Endodermal cell (in vitro differentiated cells): ENCODE results near the gene CCNI. TPM values are rescaled to one million over a fixed set of nuclear protein-coding genes. Genes with fewer than 3 reads are reported as not detected.

Experiments
- DNase-seq: peaks from one replicate; pipeline ENCODE4 v3.0.0-alpha.2; 2017
- H3K27ac ChIP-seq: 2 replicates; pipeline ENCODE4 v1.5.1; 2013; ENCODE audit warnings: mild to moderate bottlenecking, low read depth, low read length, moderate library complexity
- H3K27me3 ChIP-seq: 2 replicates; pipeline ENCODE4 v1.6.1; 2013; ENCODE audit warnings: mild to moderate bottlenecking, low read length, moderate library complexity; ENCODE audit not compliant: insufficient read depth, control insufficient read depth, poor library complexity, severe bottlenecking
- H3K36me3 ChIP-seq: 2 replicates; pipeline ENCODE4 v1.7.0; 2013; ENCODE audit warnings: mild to moderate bottlenecking, low read length, moderate library complexity; ENCODE audit not compliant: control insufficient read depth, insufficient read depth
- H3K4me1 ChIP-seq: one replicate; pipeline ENCODE4 v1.7.0; 2013; ENCODE audit warnings: low read length; ENCODE audit not compliant: control insufficient read depth, insufficient read depth
- H3K4me3 ChIP-seq: 2 replicates; pipeline ENCODE4 v1.5.1; 2013; ENCODE audit warnings: mild to moderate bottlenecking, low read length, moderate library complexity
- H3K9ac ChIP-seq: 2 replicates; pipeline ENCODE4 v1.6.1; 2013; ENCODE audit warnings: mild to moderate bottlenecking, low read length, moderate library complexity; ENCODE audit not compliant: poor library complexity, severe bottlenecking; ENCODE audit errors: extremely low read depth
- H3K9me3 ChIP-seq: 2 replicates; pipeline ENCODE4 v1.6.1; 2013; ENCODE audit warnings: mild to moderate bottlenecking, low read length, moderate library complexity; ENCODE audit not compliant: control insufficient read depth
- H3K27ac Mint-ChIP-seq: 2 replicates; pipeline ENCODE4 v1.8.0; 2020; ENCODE audit warnings: mixed read lengths
- H3K27me3 Mint-ChIP-seq: 2 replicates; pipeline ENCODE4 v1.8.0; 2021; ENCODE audit warnings: mild to moderate bottlenecking, mixed read lengths; ENCODE audit not compliant: insufficient read depth
- H3K36me3 Mint-ChIP-seq: 2 replicates; pipeline ENCODE4 v1.8.0; 2020; ENCODE audit warnings: low read depth, mixed read lengths
- H3K4me1 Mint-ChIP-seq: 2 replicates; pipeline ENCODE4 v1.8.0; 2020; ENCODE audit warnings: mixed read lengths
- H3K4me3 Mint-ChIP-seq: 2 replicates; pipeline ENCODE4 v1.8.0; 2020; ENCODE audit warnings: mild to moderate bottlenecking, moderate library complexity, mixed read lengths
- H3K9me3 Mint-ChIP-seq: 2 replicates; pipeline ENCODE4 v1.8.0; 2020; ENCODE audit warnings: mild to moderate bottlenecking, mixed read lengths
- WGBS, 2 experiments: methylation state at CpG; one replicate each; pipeline versions ENCODE4 v1.1.5 to v1.1.7; 2013; ENCODE audit warnings: missing lambda C conversion rate in 2 of 2, mixed read lengths in 1 of 2; ENCODE audit not compliant: insufficient coverage in 1 of 2, insufficient read length in 1 of 2; 5-methylcytosine and 5-hydroxymethylcytosine counted together
- total RNA-seq, 2 donors: library from RNA; stranded (reverse); fragmentation: NEBNext Ultra II Directional in 1 of 2; extraction: Animal tissue kit (Norgen Biotek cat#: 25700) in 1 of 2; gene quantifications; 2 replicates in 1 of 2; 3 replicates in 1 of 2; pipeline ENCODE4 v1.2.1, GENCODE V29; 2021
- TF ChIP-seq, protein P1 (sequence below): fragments of 200-600 bp; sonication (generic); conservative IDR thresholded peaks from 2 replicates; pipeline ENCODE4 v1.5.0; 2021; ENCODE audit warnings: antibody characterized with exemption, mild to moderate bottlenecking

Gene CCNI
- total RNA-seq, 2 donors from 2014 or later: 283 to 302 TPM

DNA sequence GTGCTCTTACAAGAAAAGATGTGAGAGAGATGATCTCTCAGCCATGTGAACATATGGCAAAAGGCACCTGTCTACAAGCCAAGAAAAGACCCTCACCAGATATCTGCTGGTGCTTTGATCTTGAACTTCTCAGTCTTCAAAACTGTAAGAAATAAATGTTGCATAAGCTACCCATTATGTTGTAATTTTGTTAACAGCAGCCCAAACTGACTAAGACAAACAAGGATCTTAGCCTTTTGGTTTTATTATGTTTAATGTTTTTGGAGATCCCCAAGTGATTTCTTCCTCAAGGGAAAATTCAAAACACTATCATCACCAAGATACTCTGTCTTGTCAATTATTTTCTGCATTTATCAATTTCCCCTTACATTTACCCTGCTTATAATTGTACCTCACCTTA, 21.8 kb upstream of the CCNI start:
- H3K4me3 Mint-ChIP-seq: no peak overlapping the region
- no peaks in the 10 kb centered on the region for H3K9me3 Mint-ChIP-seq
- no peaks in the 10 kb centered on the region for H3K27me3 Mint-ChIP-seq
- H3K4me1 ChIP-seq: peaks cover 5% of the 10 kb centered on the region
- no peaks in the 10 kb centered on the region for H3K36me3 ChIP-seq
- H3K9ac ChIP-seq: no peak overlapping the region
- H3K4me1 Mint-ChIP-seq: peaks cover 12% of the 10 kb centered on the region
- no peak overlapping the region for H3K27ac Mint-ChIP-seq
- TF ChIP-seq, protein P1, sequence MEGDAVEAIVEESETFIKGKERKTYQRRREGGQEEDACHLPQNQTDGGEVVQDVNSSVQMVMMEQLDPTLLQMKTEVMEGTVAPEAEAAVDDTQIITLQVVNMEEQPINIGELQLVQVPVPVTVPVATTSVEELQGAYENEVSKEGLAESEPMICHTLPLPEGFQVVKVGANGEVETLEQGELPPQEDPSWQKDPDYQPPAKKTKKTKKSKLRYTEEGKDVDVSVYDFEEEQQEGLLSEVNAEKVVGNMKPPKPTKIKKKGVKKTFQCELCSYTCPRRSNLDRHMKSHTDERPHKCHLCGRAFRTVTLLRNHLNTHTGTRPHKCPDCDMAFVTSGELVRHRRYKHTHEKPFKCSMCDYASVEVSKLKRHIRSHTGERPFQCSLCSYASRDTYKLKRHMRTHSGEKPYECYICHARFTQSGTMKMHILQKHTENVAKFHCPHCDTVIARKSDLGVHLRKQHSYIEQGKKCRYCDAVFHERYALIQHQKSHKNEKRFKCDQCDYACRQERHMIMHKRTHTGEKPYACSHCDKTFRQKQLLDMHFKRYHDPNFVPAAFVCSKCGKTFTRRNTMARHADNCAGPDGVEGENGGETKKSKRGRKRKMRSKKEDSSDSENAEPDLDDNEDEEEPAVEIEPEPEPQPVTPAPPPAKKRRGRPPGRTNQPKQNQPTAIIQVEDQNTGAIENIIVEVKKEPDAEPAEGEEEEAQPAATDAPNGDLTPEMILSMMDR: no peak
- H3K4me3 ChIP-seq: no peak overlapping the region
- H3K36me3 Mint-ChIP-seq: no peaks in the 10 kb centered on the region
- no peak for DNase-seq
- no peaks in the 10 kb centered on the region for H3K27me3 ChIP-seq
- no peaks in the 10 kb centered on the region for H3K9me3 ChIP-seq
- no peak overlapping the region for H3K27ac ChIP-seq

DNA sequence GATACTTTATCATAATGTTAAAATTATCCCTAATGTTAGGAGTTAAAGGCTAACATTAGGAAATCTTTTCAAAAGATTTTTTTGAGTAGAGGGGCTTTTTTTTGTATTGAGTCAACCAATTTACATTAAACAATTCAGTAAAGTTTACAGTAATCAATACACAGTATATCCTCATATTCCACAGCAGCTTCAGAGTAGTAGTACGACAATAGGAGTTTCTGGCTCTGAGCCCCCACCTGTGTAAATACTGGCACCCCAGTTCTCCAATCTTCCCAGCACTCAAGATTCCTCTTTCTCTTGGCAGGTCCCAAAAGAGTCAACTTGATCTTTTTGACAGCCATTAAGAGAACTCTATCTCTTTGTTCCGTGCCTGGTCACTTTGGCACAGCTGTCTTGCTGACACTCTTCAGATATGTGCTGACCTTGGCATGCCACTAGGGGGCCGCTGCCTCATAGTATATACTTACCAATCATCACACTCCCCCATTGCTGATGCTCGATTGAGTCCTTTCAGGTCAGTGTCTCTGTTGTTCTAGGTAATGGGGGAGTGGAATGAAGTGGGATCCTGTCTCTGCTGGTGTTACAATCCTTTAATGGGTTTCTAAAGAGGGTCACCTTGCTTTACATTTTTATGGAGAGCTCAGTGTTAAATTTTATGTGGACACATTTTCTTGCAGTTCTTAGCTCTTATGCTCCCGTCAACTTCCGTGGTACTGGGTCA, 19.5 kb upstream of the CCNI start:
- no peaks in the 10 kb centered on the region for H3K27me3 Mint-ChIP-seq
- H3K27ac ChIP-seq: no peak overlapping the region
- no peak overlapping the region for H3K4me3 Mint-ChIP-seq
- DNase-seq: peak; percentile 91
- no peaks in the 10 kb centered on the region for H3K36me3 Mint-ChIP-seq
- no peaks in the 10 kb centered on the region for H3K36me3 ChIP-seq
- no peaks in the 10 kb centered on the region for H3K9me3 Mint-ChIP-seq
- H3K27me3 ChIP-seq: no peaks in the 10 kb centered on the region
- H3K4me3 ChIP-seq: no peak overlapping the region
- no peak overlapping the region for H3K27ac Mint-ChIP-seq
- TF ChIP-seq, protein P1: peak; percentile 94
- H3K4me1 ChIP-seq: peaks cover 4% of the 10 kb centered on the region
- WGBS, 2 experiments: 66 to 76% methylated on average over 4 to 6 of the region's 6 CpGs
- H3K9me3 ChIP-seq: no peaks in the 10 kb centered on the region
- H3K9ac ChIP-seq: no peak overlapping the region
- peaks cover 7% of the 10 kb centered on the region for H3K4me1 Mint-ChIP-seq

DNA sequence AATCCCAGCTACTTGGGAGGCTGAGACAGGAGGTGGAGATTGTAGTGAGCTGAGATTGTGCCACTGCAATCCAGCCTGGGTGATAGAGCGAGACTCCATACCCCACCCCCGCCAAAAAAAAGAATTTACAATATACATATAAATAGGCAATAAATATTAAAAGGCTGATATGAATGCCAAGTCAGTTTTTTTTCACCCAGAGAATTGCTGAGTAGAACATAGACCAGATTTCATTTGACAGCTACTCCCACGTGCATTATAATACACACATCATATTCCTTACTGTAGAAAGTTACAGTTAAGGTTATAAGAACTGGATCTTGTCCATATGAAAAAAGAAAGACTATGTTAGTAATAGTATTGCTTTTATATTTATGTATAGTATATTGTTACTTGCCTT, 18.7 kb upstream of the CCNI start:
- H3K36me3 Mint-ChIP-seq: no peaks in the 10 kb centered on the region

More for the DNA sequence above, 18.7 kb upstream of the CCNI start:
- Mint-ChIP-seq H3K9me3 (no peaks in the 10 kb centered on the region), H3K4me1 (peaks cover 9% of the 10 kb centered on the region), H3K27ac (no peak overlapping the region), H3K4me3 (no peak overlapping the region), H3K27me3 (no peaks in the 10 kb centered on the region)
- peaks cover 2% of the 10 kb centered on the region for H3K4me1 ChIP-seq
- DNase-seq: no peak
- H3K9me3 ChIP-seq: no peaks in the 10 kb centered on the region
- H3K27ac ChIP-seq: no peak overlapping the region
- no peak overlapping the region for H3K9ac ChIP-seq
- TF ChIP-seq, protein P1: no peak
- no peaks in the 10 kb centered on the region for H3K27me3 ChIP-seq
- 100% methylated on average over 1 of the region's 3 CpGs; no CpG with 5 or more reads in 1 of the 2 experiments for WGBS, 2 experiments
- H3K4me3 ChIP-seq: no peak overlapping the region
- H3K36me3 ChIP-seq: no peaks in the 10 kb centered on the region
